Naive thymus-derived CD4-positive, alpha-beta T cell (primary cell): ENCODE data around the gene TCF3. TPM values are rescaled to one million over a fixed set of nuclear protein-coding genes. Genes with fewer than 3 reads are reported as not detected.
"Not testable (repeated sequence)": the region's sequence is repeated elsewhere in the genome, so short reads cannot be mapped to it uniquely, and the experiment has no call there.

ENCODE experiments used
- ATAC-seq: fragments of 150-1000 bp; cut with Tn5 transposase; 2 replicates; pipeline ENCODE4 v1.10.0; 2021; ENCODE audit warnings: mild to moderate bottlenecking, moderate library complexity
- CTCF ChIA-PET: fragments of 350-600 bp; sonication (Branson Sonifier 250); formaldehyde crosslinking; loops from one replicate; lab custom pipeline; 2021; ENCODE audit warnings: antibody characterized with exemption; lab: Charles Lee
- POLR2A ChIA-PET: fragments of 350-600 bp; sonication (Branson Sonifier 250); formaldehyde crosslinking; loops from one replicate; lab custom pipeline; 2021; ENCODE audit warnings: antibody characterized with exemption, inconsistent platforms; lab: Charles Lee
- DNase-seq, 9 donors: peaks; one replicate each; pipeline versions ENCODE4 v3.0.0 to v3.0.0-alpha.2; 2020 to 2022; ENCODE audit warnings: mixed read lengths in 1 of 9
- H3K27ac ChIP-seq: one replicate; pipeline ENCODE4 v1.7.0; 2013; ENCODE audit warnings: mild to moderate bottlenecking, low read depth, low read length, moderate library complexity
- H3K27me3 ChIP-seq, 2 donors: one replicate each; pipeline ENCODE4 v1.7.0; 2013; ENCODE audit warnings: low read length in 2 of 2, mild to moderate bottlenecking in 2 of 2, moderate library complexity in 2 of 2; ENCODE audit not compliant: control insufficient read depth in 2 of 2, insufficient read depth in 2 of 2
- H3K36me3 ChIP-seq, 3 experiments: 1 replicate in 2 of 3; 2 replicates in 1 of 3; pipeline ENCODE4 v1.7.0; 2013; ENCODE audit warnings: low read length in 3 of 3, mild to moderate bottlenecking in 3 of 3, moderate library complexity in 1 of 3; ENCODE audit not compliant: insufficient read depth in 3 of 3, control insufficient read depth in 2 of 3
- H3K4me1 ChIP-seq, 2 donors: one replicate each; pipeline ENCODE4 v1.7.0; 2013; ENCODE audit warnings: low read length in 2 of 2, mild to moderate bottlenecking in 2 of 2, moderate library complexity in 1 of 2; ENCODE audit not compliant: control insufficient read depth in 2 of 2, insufficient read depth in 2 of 2
- H3K4me3 ChIP-seq: 2 replicates; pipeline ENCODE4 v1.7.0; 2013; ENCODE audit warnings: mild to moderate bottlenecking, low read length
- H3K9me3 ChIP-seq, 3 experiments: 1 replicate in 2 of 3; 2 replicates in 1 of 3; pipeline ENCODE4 v1.7.0; 2013; ENCODE audit warnings: low read length in 3 of 3; ENCODE audit not compliant: control insufficient read depth in 2 of 3
- H3K27ac Mint-ChIP-seq, 9 donors: one replicate each; pipeline ENCODE4 v1.8.0; 2020 to 2022; ENCODE audit warnings: mixed read lengths in 9 of 9, mild to moderate bottlenecking in 8 of 9, moderate library complexity in 5 of 9, inconsistent platforms in 2 of 9
- H3K27me3 Mint-ChIP-seq, 5 donors: one replicate each; pipeline ENCODE4 v1.8.0; 2021 to 2022; ENCODE audit warnings: mixed read lengths in 5 of 5, mild to moderate bottlenecking in 1 of 5
- H3K36me3 Mint-ChIP-seq, 5 donors: one replicate each; pipeline ENCODE4 v1.8.0; 2020 to 2022; ENCODE audit warnings: mixed read lengths in 5 of 5, mild to moderate bottlenecking in 3 of 5, inconsistent platforms in 1 of 5
- H3K4me1 Mint-ChIP-seq, 7 donors: one replicate each; pipeline ENCODE4 v1.8.0; 2020 to 2022; ENCODE audit warnings: mixed read lengths in 7 of 7, mild to moderate bottlenecking in 3 of 7, inconsistent platforms in 1 of 7
- H3K4me3 Mint-ChIP-seq, 10 donors: one replicate each; pipeline ENCODE4 v1.8.0; 2020 to 2022; ENCODE audit warnings: mild to moderate bottlenecking in 10 of 10, mixed read lengths in 10 of 10, moderate library complexity in 6 of 10, inconsistent platforms in 2 of 10
- H3K9me3 Mint-ChIP-seq, 11 donors: one replicate each; pipeline ENCODE4 v1.8.0; 2020 to 2022; ENCODE audit warnings: mixed read lengths in 11 of 11, mild to moderate bottlenecking in 4 of 11, inconsistent platforms in 1 of 11, moderate library complexity in 1 of 11
- intact Hi-C, 2 donors: fragments of 100-400 bp; cut with micrococcal nuclease; formaldehyde crosslinking; loops; one replicate each; pipeline ENCODE4 v1.15.1; 2023
- polyA plus RNA-seq, 2 donors: library from polyadenylated mRNA; unstranded; fragments of 300-500 nt; fragmentation: Illumina TruSeq; gene quantifications; one replicate each; pipeline ENCODE4 v1.2.3, GENCODE V29; 2021
- total RNA-seq, 6 experiments: library from RNA in 5 of 6; stranded (reverse) in 5 of 6; gene quantifications; 1 replicate in 5 of 6; 2 replicates in 1 of 6; pipeline ENCODE4 v1.2.3 and lab custom pipeline; 2021 to 2026

TCF3 gene
- total and polyA plus RNA-seq, 7 experiments from 2014 or later = 5.8 to 83.6 (median 72.1) TPM

GRCh38 chr19:1646149-1646548, 6.3 kb downstream of the TCF3 start:
- Mint-ChIP-seq H3K9me3 (peaks cover 0 to 6% (median 0%) of the 10 kb centered on the region in 11 donors), H3K4me1 (peaks cover 7 to 17% (median 12%) of the 10 kb centered on the region in 7 donors), H3K27ac (no peak overlapping the region), H3K36me3 (peaks cover 0 to 10% (median 0%) of the 10 kb centered on the region in 5 donors), H3K27me3 (no peaks in the 10 kb centered on the region), H3K4me3 (no peak overlapping the region)
- intact Hi-C loops = no loop called here
- Histone ChIP-seq H3K27ac (no peak overlapping the region), H3K4me1 (peaks cover 4 to 8% of the 10 kb centered on the region in 2 donors), H3K4me3 (no peak overlapping the region), H3K27me3 (no peaks in the 10 kb centered on the region), H3K9me3 (no peaks in the 10 kb centered on the region), H3K36me3 (peaks cover 0 to 78% (median 0%) of the 10 kb centered on the region in 3 experiments)
- ATAC-seq (no peak), DNase-seq (no peak)
- CTCF ChIA-PET = no interaction called here
- POLR2A ChIA-PET = no interaction called here

- Mint-ChIP-seq H3K36me3 (peaks cover 0 to 10% (median 0%) of the 10 kb centered on the region in 5 donors), H3K27ac (peak overlapping the region in 2 of 9 donors; percentile 46 to 72), H3K27me3 (no peaks in the 10 kb centered on the region), H3K4me3 (no peak overlapping the region), H3K9me3 (peaks cover 0 to 1% (median 0%) of the 10 kb centered on the region in 11 donors), H3K4me1 (peaks cover 0 to 11% (median 4%) of the 10 kb centered on the region in 7 donors)
- ATAC-seq = no peak
- Histone ChIP-seq H3K4me1 (peaks cover 0 to 3% of the 10 kb centered on the region in 2 donors), H3K9me3 (no peaks in the 10 kb centered on the region), H3K36me3 (peaks cover 0 to 82% (median 0%) of the 10 kb centered on the region in 3 experiments), H3K27ac (no peak overlapping the region), H3K27me3 (no peaks in the 10 kb centered on the region), H3K4me3 (no peak overlapping the region)
- intact Hi-C loops = no loop called here
- DNase-seq = no peak
- CTCF ChIA-PET = no interaction called here
- POLR2A ChIA-PET = no interaction called here
These were observed 7.1 kb downstream of the TCF3 start for GRCh38 chr19:1645299-1645698.

GRCh38 chr19:1644070-1644469, 8.3 kb downstream of the TCF3 start:
- peaks cover 0 to 1% (median 0%) of the 10 kb centered on the region in 11 donors for H3K9me3 Mint-ChIP-seq
- peaks cover 0 to 82% (median 0%) of the 10 kb centered on the region in 3 experiments for H3K36me3 ChIP-seq
- no peak overlapping the region for H3K4me3 ChIP-seq

GRCh38 chr19:1640893-1641448, 11.4 kb downstream of the TCF3 start:
- not testable (repeated sequence) for H3K27me3 Mint-ChIP-seq, H3K4me1 ChIP-seq
- POLR2A ChIA-PET = interaction anchor here (1.8 kb wide), 1 partner anchor 10 kb away, joined by 7 read pairs; no protein-coding TSS in a partner anchor

More at GRCh38 chr19:1644070-1644469, 8.3 kb downstream of the TCF3 start:
- Histone ChIP-seq H3K4me1 (no peaks in the 10 kb centered on the region), H3K27ac (no peak overlapping the region), H3K27me3 (no peaks in the 10 kb centered on the region), H3K9me3 (no peaks in the 10 kb centered on the region)
- DNase-seq (no peak), ATAC-seq (no peak)
- H3K4me3 Mint-ChIP-seq = no peak overlapping the region
- ChIA-PET CTCF (interaction anchor here (1.0 kb wide), 1 partner anchor 29 kb away, joined by 3 read pairs; no protein-coding TSS in a partner anchor), POLR2A (no interaction called here)
- H3K27me3 Mint-ChIP-seq = no peaks in the 10 kb centered on the region
- no peak overlapping the region for H3K27ac Mint-ChIP-seq
- intact Hi-C loops = no loop called here
- peaks cover 2 to 12% (median 8%) of the 10 kb centered on the region in 7 donors for H3K4me1 Mint-ChIP-seq
- H3K36me3 Mint-ChIP-seq = peaks cover 3 to 18% (median 4%) of the 10 kb centered on the region in 5 donors

GRCh38 chr19:1636325-1637236, 15.8 kb downstream of the TCF3 start:
- H3K36me3 ChIP-seq = peaks cover 0 to 79% (median 0%) of the 10 kb centered on the region in 3 experiments
- no peaks in the 10 kb centered on the region for H3K4me1 ChIP-seq
- no peak for ATAC-seq
- Mint-ChIP-seq H3K4me3 (no peak overlapping the region), H3K9me3 (no peaks in the 10 kb centered on the region), H3K27ac (no peak overlapping the region), H3K27me3 (no peaks in the 10 kb centered on the region), H3K36me3 (peaks cover 4 to 19% (median 12%) of the 10 kb centered on the region in 5 donors), H3K4me1 (peaks cover 0 to 17% (median 9%) of the 10 kb centered on the region in 7 donors)
- H3K27me3 ChIP-seq = no peaks in the 10 kb centered on the region
- ChIA-PET CTCF (no interaction called here), POLR2A (no interaction called here)
- H3K9me3 ChIP-seq = no peaks in the 10 kb centered on the region
- H3K27ac ChIP-seq = no peak overlapping the region
- intact Hi-C loops = no loop called here
- no peak overlapping the region for H3K4me3 ChIP-seq
- DNase-seq = no peak

More at GRCh38 chr19:1640893-1641448, 11.4 kb downstream of the TCF3 start:
- intact Hi-C loops, H3K27ac ChIP-seq, H3K27me3 ChIP-seq, ATAC-seq, H3K4me3 Mint-ChIP-seq, H3K9me3 Mint-ChIP-seq, H3K4me3 ChIP-seq, DNase-seq, H3K9me3 ChIP-seq, H3K27ac Mint-ChIP-seq: not testable (repeated sequence)
- Mint-ChIP-seq H3K36me3 (peaks cover 4 to 18% (median 8%) of the 10 kb centered on the region in 5 donors), H3K4me1 (peaks cover 2 to 19% (median 9%) of the 10 kb centered on the region in 7 donors)
- H3K36me3 ChIP-seq = peaks cover 0 to 74% (median 0%) of the 10 kb centered on the region in 3 experiments
- CTCF ChIA-PET = interaction anchor here (0.6 kb wide), 1 partner anchor 39 kb away, joined by 3 read pairs; no protein-coding TSS in a partner anchor

GRCh38 chr19:1634938-1635243, 17.5 kb downstream of the TCF3 start:
- no peak for ATAC-seq
- H3K36me3 Mint-ChIP-seq = peaks cover 4 to 19% (median 12%) of the 10 kb centered on the region in 5 donors
- no peaks in the 10 kb centered on the region for H3K4me1 ChIP-seq
- no peak overlapping the region for H3K4me3 Mint-ChIP-seq
- peaks cover 0 to 17% (median 9%) of the 10 kb centered on the region in 7 donors for H3K4me1 Mint-ChIP-seq
- CTCF ChIA-PET = no interaction called here
- H3K36me3 ChIP-seq = peaks cover 0 to 89% (median 0%) of the 10 kb centered on the region in 3 experiments
- intact Hi-C loops = no loop called here
- no peak overlapping the region for H3K4me3 ChIP-seq
- no peaks in the 10 kb centered on the region for H3K27me3 Mint-ChIP-seq
- H3K27ac Mint-ChIP-seq = no peak overlapping the region
- no peaks in the 10 kb centered on the region for H3K27me3 ChIP-seq
- H3K9me3 ChIP-seq = no peaks in the 10 kb centered on the region
- POLR2A ChIA-PET = no interaction called here
- H3K27ac ChIP-seq = no peak overlapping the region
- no peak for DNase-seq
- H3K9me3 Mint-ChIP-seq = no peaks in the 10 kb centered on the region
